Measurements from ENCODE around the gene ATP1A2.

DNA sequence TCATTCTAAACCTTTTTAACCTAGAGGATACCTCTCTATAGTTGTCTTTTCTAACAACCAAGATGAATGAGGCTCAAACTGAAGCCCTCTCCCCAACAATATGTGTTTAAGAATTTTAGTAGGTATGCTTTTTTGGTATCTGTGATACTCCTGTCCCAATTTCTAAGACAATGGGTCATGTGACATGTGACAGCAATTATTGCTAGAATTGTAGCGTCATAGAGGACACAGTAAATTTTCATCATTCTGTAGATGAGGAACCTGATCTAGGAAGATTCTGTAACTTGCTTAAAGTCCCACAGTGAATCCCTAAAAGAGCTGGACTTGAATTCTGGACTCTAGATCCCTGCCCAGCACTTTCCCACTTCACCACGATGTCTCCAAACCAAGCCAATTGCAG, 63.2 kb downstream of the ATP1A2 start:
- TF ChIP-seq CTCF (IDR thresholded peaks at IDR 0.05; ENCODE audit: low read depth, low read length) (no peak), EZH2phosphoT487 (IDR thresholded peaks at IDR 0.05; ENCODE audit: low read depth) (no peak)

Measured in OCI-LY3 (cell line).